Endothelial cell of umbilical vein (primary cell): ENCODE data around the gene TSEN34. TPM values are rescaled to one million over a fixed set of nuclear protein-coding genes. Genes with fewer than 3 reads are reported as not detected.

Source experiments
- BruUV-seq: library from RNA; stranded (reverse); fragments of 400-500 nt; replicated peaks from 2 replicates; lab custom pipeline; 2021; lab: Mats Ljungman, UMichigan
- CTCF ChIA-PET: fragments of 300-600, 350-600 bp; sonication (Branson Sonifier 250); formaldehyde crosslinking; loops from one replicate; lab custom pipeline; 2021; ENCODE audit warnings: antibody characterized with exemption, inconsistent platforms; lab: Charles Lee
- POLR2A ChIA-PET: fragments of 300-600, 350-600 bp; sonication (Branson Sonifier 250); formaldehyde crosslinking; loops from one replicate; lab custom pipeline; 2021; ENCODE audit warnings: antibody characterized with exemption, inconsistent platforms; lab: Charles Lee
- DNase-seq: peaks from one replicate; pipeline ENCODE4 v3.0.0-alpha.2; 2011; ENCODE audit warnings: low read depth, low spot score
- FAIRE-seq: peaks from 2 replicates; lab custom pipeline; 2011; peaks lifted over from hg19 to GRCh38; lab: Jason Lieb, UNC
- H2AFZ ChIP-seq: 2 replicates; pipeline ENCODE4 v1.6.0; 2012; ENCODE audit warnings: low read depth, low read length, control low read depth, inconsistent platforms
- H3K27ac ChIP-seq: 2 replicates; pipeline ENCODE4 v1.5.1; 2011; ENCODE audit warnings: low read depth, mild to moderate bottlenecking, control low read depth, low read length, moderate library complexity; ENCODE audit not compliant: insufficient read depth
- H3K27me3 ChIP-seq, 2 experiments: 2 replicates each; pipeline versions ENCODE4 v1.6.0 to v1.6.1; 2011; ENCODE audit warnings: low read length in 2 of 2, mixed read lengths in 1 of 2; ENCODE audit not compliant: control insufficient read depth in 2 of 2, insufficient read depth in 2 of 2
- H3K36me3 ChIP-seq, 2 experiments: 2 replicates in 1 of 2; 3 replicates in 1 of 2; pipeline ENCODE4 v1.5.1; 2011; ENCODE audit warnings: low read length in 2 of 2, mild to moderate bottlenecking in 1 of 2, moderate library complexity in 1 of 2; ENCODE audit not compliant: control insufficient read depth in 2 of 2, insufficient read depth in 2 of 2; ENCODE audit errors: extremely low read depth in 1 of 2
- H3K4me1 ChIP-seq: 3 replicates; pipeline ENCODE4 v1.5.1; 2011; ENCODE audit warnings: mild to moderate bottlenecking, low read length; ENCODE audit not compliant: control insufficient read depth, insufficient read depth; ENCODE audit errors: extremely low read depth
- H3K4me2 ChIP-seq: 2 replicates; pipeline ENCODE4 v1.6.1; 2011; ENCODE audit warnings: low read length, control low read depth, mixed read lengths; ENCODE audit not compliant: insufficient read depth
- H3K4me3 ChIP-seq, 3 experiments: fragments of 200-600 bp in 1 of 3; sonication (generic), shearing (Covaris generic) in 1 of 3; replicated peaks in 1 of 3; 2 replicates each; pipeline ENCODE4 v1.5.1; 2011 to 2016; ENCODE audit warnings: control low read depth in 3 of 3, low read length in 3 of 3, mild to moderate bottlenecking in 2 of 3, inconsistent platforms in 1 of 3, low read depth in 1 of 3, moderate library complexity in 1 of 3; ENCODE audit not compliant: insufficient read depth in 1 of 3
- H3K79me2 ChIP-seq: 2 replicates; pipeline ENCODE4 v1.6.0; 2012; ENCODE audit warnings: low read length, inconsistent platforms; ENCODE audit not compliant: control insufficient read depth, insufficient read depth
- H3K9ac ChIP-seq: replicated peaks from 2 replicates; pipeline ENCODE3; 2011; ENCODE audit warnings: low read length, control low read depth; ENCODE audit not compliant: insufficient read depth; ENCODE audit errors: extremely low read depth
- H3K9me1 ChIP-seq: replicated peaks from 3 replicates; pipeline ENCODE4 v1.6.0; 2011; ENCODE audit warnings: mild to moderate bottlenecking, low read length; ENCODE audit not compliant: control insufficient read depth, insufficient read depth; ENCODE audit errors: extremely low read depth
- H3K9me3 ChIP-seq: replicated peaks from 2 replicates; pipeline ENCODE4 v1.5.1; 2012; ENCODE audit warnings: low read length, inconsistent platforms; ENCODE audit not compliant: control insufficient read depth, insufficient read depth
- H4K20me1 ChIP-seq: replicated peaks from 2 replicates; pipeline ENCODE3; 2011; ENCODE audit warnings: mild to moderate bottlenecking, low read length; ENCODE audit not compliant: control insufficient read depth, insufficient read depth; ENCODE audit errors: extremely low read depth
- FOS ChIP-seq: IDR thresholded peaks from 2 replicates; pipeline ENCODE4 v1.6.1; 2011; ENCODE audit warnings: mild to moderate bottlenecking, low read length, moderate library complexity, borderline replicate concordance; ENCODE audit not compliant: insufficient read depth
- GATA2 ChIP-seq: IDR thresholded peaks from 2 replicates; pipeline ENCODE4 v1.7.0; 2011; ENCODE audit warnings: low read depth, mild to moderate bottlenecking, moderate library complexity, mixed read lengths, low read length; ENCODE audit not compliant: insufficient read length, insufficient read depth
- POLR2A ChIP-seq: IDR thresholded peaks from 2 replicates; pipeline ENCODE4 v1.6.1; 2012; ENCODE audit warnings: low read depth, mild to moderate bottlenecking, control low read depth, low read length
- POLR2AphosphoS5 ChIP-seq: IDR thresholded peaks from 2 replicates; pipeline ENCODE4 v1.6.1; 2012; ENCODE audit warnings: low read depth, mild to moderate bottlenecking, control low read depth, low read length, moderate library complexity; ENCODE audit not compliant: insufficient read depth
- dilution Hi-C: fragments of 300-500 bp; cut with MboI; formaldehyde crosslinking; loops from one replicate; pipeline ENCODE4 v1.15.0; 2019; ENCODE audit warnings: low sequenced_read_pairs; ENCODE audit not compliant: extremely low pct_ligation_motif_present
- intact Hi-C: fragments of 100-400 bp; cut with micrococcal nuclease; formaldehyde crosslinking; loops from one replicate; pipeline ENCODE4 v1.10.0; 2022
- polyA plus RNA-seq, 4 experiments: library from polyadenylated mRNA; depleted of rRNA in 3 of 4; stranded (reverse) in 3 of 4; unstranded in 1 of 4; fragments of >200 nt; gene quantifications; 2 replicates each; pipeline versions ENCODE4 v1.2.1 to v1.2.3, GENCODE V29; 2011 to 2012; ENCODE audit warnings: missing spikeins in 1 of 4
- total RNA-seq: library from RNA; stranded (reverse); gene quantifications from 2 replicates; pipeline ENCODE4 v1.2.3, GENCODE V29; 2021
- TF ChIP-seq, protein P1 (sequence below): IDR thresholded peaks from 2 replicates; pipeline ENCODE4 v1.6.1; 2011; ENCODE audit not compliant: insufficient read depth, insufficient read length
- TF ChIP-seq, protein P2 (sequence below), 2 donors: IDR thresholded peaks; 1 replicate in 1 of 2; 2 replicates in 1 of 2; pipeline ENCODE4 v1.5.1; 2011; ENCODE audit warnings: low read length in 2 of 2, mild to moderate bottlenecking in 2 of 2, moderate library complexity in 2 of 2, control low read depth in 1 of 2, inconsistent platforms in 1 of 2, low read depth in 1 of 2; ENCODE audit not compliant: insufficient read depth in 1 of 2; ENCODE audit errors: extremely low read depth in 1 of 2

TSEN34 gene
- total and polyA plus RNA-seq, 2 donors (not counting 3 experiments of a cell fraction or from before 2014, with no cell fraction given), result 40.7 to 81.9 TPM

DNA sequence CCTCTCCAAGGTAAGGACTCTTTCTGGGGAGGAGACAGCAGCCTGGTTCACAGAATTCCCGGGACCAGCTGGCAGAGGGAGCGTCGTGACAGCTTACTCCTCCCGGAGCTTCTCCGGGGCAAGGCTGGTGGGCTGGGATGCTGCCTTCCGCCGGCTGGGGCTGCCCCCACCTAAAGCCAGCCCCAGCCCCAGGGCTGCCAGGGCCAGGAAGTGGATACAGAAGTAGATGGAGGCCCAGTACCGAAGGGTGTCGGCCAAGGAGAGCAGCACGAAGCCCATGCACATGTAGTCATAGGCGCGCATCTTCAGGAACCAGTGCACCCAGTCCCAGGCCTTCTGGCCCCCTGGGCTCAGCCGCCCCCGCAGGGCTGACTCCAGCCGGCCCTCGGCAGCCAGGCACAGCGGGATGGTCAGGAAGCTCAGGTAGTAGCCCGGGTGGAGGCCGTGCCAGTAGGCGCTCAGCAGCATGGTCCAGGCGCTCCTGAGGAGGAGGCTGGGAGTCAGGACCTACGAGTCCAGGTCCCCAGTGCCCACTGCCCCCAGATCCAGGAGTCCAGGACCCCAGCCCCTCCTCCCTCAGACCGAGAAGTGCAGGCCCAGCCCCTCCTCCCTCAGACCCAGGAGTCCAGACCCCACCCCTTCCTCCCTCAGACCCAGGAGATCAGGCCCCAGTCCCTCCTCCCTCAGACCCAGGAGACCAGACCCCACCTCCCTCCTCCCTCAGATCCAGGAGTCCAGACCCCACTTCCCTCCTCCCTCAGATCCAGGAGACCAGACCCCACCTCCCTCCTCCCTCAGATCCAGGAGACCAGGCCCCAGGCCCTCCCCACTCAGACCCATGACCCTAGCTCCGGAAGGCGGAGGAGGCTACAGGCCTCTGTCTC, 16.9 kb upstream of the TSEN34 start:
- BruUV-seq, result no TSS peak

More for the DNA sequence above, 16.9 kb upstream of the TSEN34 start:
- no peak for FAIRE-seq
- no peaks in the 10 kb centered on the region for H3K9me1 ChIP-seq
- H3K4me3 ChIP-seq, result no peak overlapping the region
- no peaks in the 10 kb centered on the region for H3K9me3 ChIP-seq
- H3K36me3 ChIP-seq, result peaks cover 7 to 18% of the 10 kb centered on the region in 2 experiments
- no peak overlapping the region for H2AFZ ChIP-seq
- H3K4me1 ChIP-seq, result no peaks in the 10 kb centered on the region
- H4K20me1 ChIP-seq, result no peaks in the 10 kb centered on the region
- H3K27me3 ChIP-seq, result no peaks in the 10 kb centered on the region
- no peak for DNase-seq
- CTCF ChIA-PET, result interaction anchor here (1.0 to 2.3 kb wide), 4 partner anchors 15 to 92 kb away, joined by 3 to 5 read pairs (median 4); partner anchors contain the start of gene MBOAT7
- no peak overlapping the region for H3K27ac ChIP-seq
- no peaks in the 10 kb centered on the region for H3K79me2 ChIP-seq
- no peak overlapping the region for H3K4me2 ChIP-seq
- no peak overlapping the region for H3K9ac ChIP-seq
- POLR2A ChIA-PET, result no interaction called here
- dilution Hi-C loops (no loop called here), intact Hi-C loops (no loop called here)
- TF ChIP-seq, protein P1, sequence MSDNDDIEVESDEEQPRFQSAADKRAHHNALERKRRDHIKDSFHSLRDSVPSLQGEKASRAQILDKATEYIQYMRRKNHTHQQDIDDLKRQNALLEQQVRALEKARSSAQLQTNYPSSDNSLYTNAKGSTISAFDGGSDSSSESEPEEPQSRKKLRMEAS, result no peak
- TF ChIP-seq POLR2AphosphoS5, result peak; percentile 43
- no peak for TF ChIP-seq FOS
- TF ChIP-seq, protein P2, sequence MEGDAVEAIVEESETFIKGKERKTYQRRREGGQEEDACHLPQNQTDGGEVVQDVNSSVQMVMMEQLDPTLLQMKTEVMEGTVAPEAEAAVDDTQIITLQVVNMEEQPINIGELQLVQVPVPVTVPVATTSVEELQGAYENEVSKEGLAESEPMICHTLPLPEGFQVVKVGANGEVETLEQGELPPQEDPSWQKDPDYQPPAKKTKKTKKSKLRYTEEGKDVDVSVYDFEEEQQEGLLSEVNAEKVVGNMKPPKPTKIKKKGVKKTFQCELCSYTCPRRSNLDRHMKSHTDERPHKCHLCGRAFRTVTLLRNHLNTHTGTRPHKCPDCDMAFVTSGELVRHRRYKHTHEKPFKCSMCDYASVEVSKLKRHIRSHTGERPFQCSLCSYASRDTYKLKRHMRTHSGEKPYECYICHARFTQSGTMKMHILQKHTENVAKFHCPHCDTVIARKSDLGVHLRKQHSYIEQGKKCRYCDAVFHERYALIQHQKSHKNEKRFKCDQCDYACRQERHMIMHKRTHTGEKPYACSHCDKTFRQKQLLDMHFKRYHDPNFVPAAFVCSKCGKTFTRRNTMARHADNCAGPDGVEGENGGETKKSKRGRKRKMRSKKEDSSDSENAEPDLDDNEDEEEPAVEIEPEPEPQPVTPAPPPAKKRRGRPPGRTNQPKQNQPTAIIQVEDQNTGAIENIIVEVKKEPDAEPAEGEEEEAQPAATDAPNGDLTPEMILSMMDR (IDR thresholded peaks at IDR 0.05; ENCODE audit: extremely low read depth in 1 of 2, insufficient read depth in 1 of 2, low read depth in 1 of 2, low read length in 2 of 2), result no peak
- TF ChIP-seq POLR2A, result no peak
- no peak for TF ChIP-seq GATA2
